GM18499 (cell line): ENCODE measurements around the gene ANKMY1.
"Not testable (repeated sequence)": the region's sequence is repeated elsewhere in the genome, so short reads cannot be mapped to it uniquely, and the experiment has no call there.

Experiments used
- ATAC-seq: cut with Tn5 transposase; IDR thresholded peaks from one replicate; pipeline ENCODE4 v1.9.1; 2021; ENCODE audit warnings: moderate number of reproducible peaks; ENCODE audit not compliant: insufficient read depth, unreplicated experiment

Gene ANKMY1

GRCh38 chr2:240523451-240524281 is 34.1 kb downstream of the ANKMY1 start:
- no peak for ATAC-seq

DNA sequence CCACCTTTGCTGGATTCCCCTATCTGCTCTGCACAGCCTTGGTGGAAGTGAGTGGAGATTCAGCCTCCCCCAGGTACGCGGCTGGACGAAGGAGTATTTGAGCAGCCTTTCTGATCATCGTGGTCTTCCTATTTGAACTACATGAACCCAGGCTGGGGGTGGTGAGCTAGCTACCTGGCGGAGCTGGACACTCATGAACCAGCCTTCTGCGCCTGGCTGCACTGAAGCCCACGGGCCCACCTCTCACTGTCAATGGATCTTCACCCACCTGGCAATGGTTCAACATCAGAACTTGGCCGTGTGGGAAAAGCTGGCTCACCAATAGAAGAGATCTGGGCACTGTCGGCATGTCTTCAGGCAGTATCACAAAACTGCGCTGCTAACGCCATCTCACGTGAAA is 35.4 kb downstream of the ANKMY1 start:
- ATAC-seq = no peak

- not testable (repeated sequence) for ATAC-seq
These were observed 35.9 kb downstream of the ANKMY1 start for GRCh38 chr2:240521885-240522284.

DNA sequence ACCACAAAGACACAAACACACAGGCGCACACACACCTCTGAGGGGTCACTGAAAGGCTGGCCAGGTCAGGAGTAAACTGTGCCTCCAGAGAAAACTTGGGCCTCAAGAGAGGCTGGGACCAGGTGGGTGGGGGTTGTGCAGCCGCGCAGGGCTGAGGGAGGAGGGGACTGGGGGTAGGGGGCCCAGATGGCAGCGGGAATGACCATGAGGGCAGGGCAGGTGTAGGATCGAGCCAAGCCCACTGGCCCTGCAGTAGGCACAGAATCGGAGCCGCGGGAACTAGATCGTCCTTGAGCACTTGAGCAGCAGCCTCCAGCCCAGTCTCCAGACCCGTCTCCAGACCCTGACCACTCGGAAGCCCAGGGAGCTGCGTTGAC is 36.8 kb downstream of the ANKMY1 start:
- no peak for ATAC-seq

- no peak for ATAC-seq
These were observed 37.4 kb downstream of the ANKMY1 start for GRCh38 chr2:240520130-240520973.

- ATAC-seq = no peak
These were observed 38.2 kb downstream of the ANKMY1 start for GRCh38 chr2:240519396-240520129.

DNA sequence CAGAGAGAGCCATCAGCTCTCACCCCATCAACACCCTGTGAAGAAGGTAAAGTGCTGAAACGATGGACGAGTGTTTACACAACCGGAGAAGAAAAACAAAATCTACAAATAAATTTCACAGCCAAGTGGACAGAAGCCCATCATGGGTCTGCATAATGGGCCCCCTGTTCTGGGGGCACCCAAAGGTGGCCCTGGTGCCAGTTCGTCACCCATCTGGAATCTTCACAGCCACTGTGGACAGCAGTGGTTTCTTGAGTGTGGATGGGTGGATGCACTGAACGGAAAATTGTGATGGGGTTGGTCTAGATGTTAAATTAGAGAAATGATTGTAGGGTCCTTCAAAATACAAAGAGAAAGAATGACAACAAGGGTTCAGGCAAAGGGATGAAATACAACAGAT is 38.8 kb downstream of the ANKMY1 start:
- no peak for ATAC-seq

DNA sequence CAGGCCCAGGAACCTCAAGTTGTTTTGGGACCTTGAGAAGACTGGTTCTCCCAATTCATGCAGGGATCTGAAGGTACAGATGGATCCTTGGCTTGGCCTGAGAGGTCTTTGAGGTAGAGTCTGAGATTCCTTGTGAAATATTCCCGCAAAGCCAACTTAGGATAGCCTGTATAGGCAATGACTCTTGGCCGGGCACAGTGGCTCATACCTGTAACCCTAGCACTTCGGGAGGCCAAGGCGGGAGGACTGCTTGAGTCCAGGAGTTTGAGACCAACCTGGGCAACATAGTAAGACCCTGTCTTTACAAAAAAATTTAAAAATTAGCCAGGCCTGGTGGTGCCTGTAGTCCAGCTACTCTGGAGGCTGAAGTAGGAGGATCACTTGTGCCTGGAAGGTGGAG is 40.4 kb downstream of the ANKMY1 start:
- no peak for ATAC-seq

- ATAC-seq = no peak
These were observed 43.2 kb downstream of the ANKMY1 start for GRCh38 chr2:240514631-240515030.

DNA sequence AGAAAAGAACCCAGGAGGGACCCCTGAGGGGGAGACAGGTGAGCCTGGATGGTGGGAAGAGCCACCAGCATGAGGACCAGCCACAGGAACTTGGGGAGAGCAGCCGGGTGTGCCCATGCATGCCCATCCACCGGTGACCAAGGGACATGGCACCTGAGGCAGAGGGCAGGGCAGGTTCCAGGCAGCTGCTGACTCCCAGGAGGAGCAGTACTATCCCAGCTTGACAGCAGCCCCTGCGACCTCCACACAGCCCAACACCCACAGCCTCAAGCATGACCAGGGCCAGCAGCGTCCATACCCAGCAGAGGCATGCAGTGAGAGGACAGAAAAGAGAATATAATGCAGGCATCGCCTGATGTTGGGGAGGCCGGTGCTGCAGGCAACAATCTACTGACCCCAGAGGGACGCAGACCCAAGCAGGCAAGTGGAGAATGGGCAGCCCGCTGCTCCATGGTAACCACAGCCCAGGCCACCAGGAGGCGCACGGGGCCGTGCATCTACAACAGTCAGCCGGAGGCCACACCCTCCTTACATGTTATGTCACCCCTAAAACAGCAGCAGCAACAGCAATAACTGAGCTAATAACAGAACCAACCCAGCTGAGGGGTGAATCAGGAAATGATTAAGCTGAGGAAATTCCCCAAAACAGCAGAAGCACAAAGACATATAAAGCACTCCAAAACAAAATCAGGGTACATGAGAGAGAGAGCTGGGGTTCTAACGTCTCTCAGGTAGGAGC is 44.1 kb downstream of the ANKMY1 start:
- ATAC-seq = peak; percentile 81

GRCh38 chr2:240512666-240513535 is 44.9 kb downstream of the ANKMY1 start:
- no peak for ATAC-seq

DNA sequence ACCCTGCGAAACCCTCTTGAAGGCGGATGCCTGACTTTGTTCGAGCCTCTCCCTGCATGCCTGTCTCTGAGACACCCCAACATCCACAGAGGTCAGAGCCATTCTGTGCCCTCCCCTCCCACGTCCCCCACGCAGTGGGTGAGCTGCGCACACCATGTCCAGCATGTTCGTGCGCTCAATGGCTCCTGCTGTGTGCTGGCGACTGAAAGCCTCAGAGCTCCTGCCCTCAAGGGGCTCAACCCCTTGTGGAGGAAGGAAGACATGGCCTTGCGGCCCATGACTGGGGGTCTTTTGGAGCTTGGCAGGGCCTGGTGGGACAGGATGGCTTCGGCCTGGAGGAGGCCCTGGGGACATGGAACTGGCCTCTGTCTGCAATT is 45.7 kb downstream of the ANKMY1 start:
- no peak for ATAC-seq

- ATAC-seq = no peak
These were observed 46.3 kb downstream of the ANKMY1 start for GRCh38 chr2:240511351-240512108.

DNA sequence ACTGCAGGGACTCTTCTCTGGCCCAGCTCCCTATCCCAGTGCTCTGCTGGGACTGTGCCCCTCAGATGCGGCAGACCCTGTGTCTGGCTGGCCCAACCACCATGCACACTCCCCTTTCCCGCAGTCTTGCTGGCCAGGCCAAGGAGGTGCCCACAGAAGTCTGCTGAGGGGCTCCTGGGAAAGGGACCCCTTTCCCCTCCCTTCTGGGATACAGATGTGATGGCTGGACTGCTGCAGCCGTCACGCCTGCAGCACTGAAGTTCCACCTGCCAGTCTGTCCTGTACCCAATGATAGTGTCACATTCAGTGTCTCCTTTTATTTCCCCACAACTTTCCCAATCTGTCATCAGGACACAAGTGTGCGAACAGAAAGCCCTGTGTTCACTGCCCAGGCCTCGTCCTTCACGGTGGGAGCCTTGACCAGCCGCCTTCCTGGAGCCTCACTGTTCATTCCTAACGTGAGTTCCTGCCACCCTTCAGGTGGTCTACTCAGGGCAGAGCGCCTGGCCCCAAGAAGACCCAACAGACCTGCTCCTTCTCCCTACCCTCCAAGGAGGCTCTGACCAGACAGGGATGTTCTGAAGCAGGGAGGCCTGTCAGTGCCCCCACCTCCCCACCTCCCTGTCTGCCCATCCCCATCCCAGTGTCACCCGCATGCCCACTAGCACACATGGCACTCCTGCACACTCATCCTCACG is 47.1 kb downstream of the ANKMY1 start:
- no peak for ATAC-seq

- no peak for ATAC-seq
These were observed 47.9 kb downstream of the ANKMY1 start for GRCh38 chr2:240509667-240510512.

DNA sequence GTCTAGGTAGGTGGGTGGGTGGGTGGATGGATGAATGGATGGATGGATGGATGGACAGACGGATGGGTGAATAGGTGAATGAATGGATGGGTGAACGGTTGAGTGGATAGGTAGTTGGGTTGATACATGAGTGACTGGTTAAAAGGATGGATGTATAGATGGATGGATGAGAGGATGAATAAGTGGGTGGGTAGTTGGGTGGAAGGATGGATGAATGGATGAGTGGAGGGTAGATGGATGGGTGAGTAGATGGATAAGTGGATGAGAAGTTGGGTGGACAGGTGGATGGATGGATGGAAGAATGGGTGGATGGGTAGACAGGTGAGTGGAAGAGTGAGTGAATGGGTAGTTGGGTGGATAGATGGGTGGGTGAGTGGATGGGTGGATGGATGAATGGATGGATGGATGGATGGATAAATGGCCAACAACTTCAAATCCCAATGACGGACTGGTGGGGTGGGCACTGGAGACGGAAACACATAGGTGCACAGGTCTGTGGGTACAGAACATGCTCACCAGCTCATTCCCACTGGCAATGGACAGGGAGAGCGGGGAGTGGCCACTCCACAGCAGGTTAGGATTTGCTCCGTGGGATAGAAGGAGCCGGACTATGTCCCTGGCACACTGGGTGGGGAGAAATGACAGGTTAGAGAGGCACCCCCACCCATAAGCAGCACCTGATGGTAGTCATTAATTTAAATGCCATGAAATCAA is 48.8 kb downstream of the ANKMY1 start:
- ATAC-seq = no peak
